OCI-LY3 (cell line): Measurements from ENCODE around the gene EMID1.

Experiments used
- H2AFZ ChIP-seq: fragments of 200-600, 300-600 bp; shearing (Covaris generic); 2 replicates; pipeline ENCODE4 v1.6.0; 2014; ENCODE audit warnings: antibody characterized with exemption, low read depth, low read length
- H3K27ac ChIP-seq: fragments of 200-600, 300-600 bp; sonication (generic); 2 replicates; pipeline ENCODE4 v1.5.1; 2014; ENCODE audit warnings: mild to moderate bottlenecking, low read length, moderate library complexity, mixed read lengths
- H3K27me3 ChIP-seq: fragments of 200-600, 300-600 bp; sonication (generic); 2 replicates; pipeline ENCODE4 v1.6.1; 2014; ENCODE audit warnings: low read depth, low read length, mixed read lengths
- H3K36me3 ChIP-seq: fragments of 200-600, 300-600 bp; sonication (generic); replicated peaks from 2 replicates; pipeline ENCODE3; 2014; ENCODE audit warnings: low read depth, low read length, mixed read lengths
- H3K4me1 ChIP-seq: fragments of 300-600, 200-600 bp; sonication (generic); 2 replicates; pipeline ENCODE4 v1.6.1; 2014; ENCODE audit warnings: low read length, mixed read lengths
- H3K4me2 ChIP-seq: fragments of 200-600, 300-600 bp; sonication (generic); 2 replicates; pipeline ENCODE4 v1.6.1; 2014; ENCODE audit warnings: low read length, mixed read lengths
- H3K4me3 ChIP-seq: fragments of 300-600, 200-600 bp; sonication (generic); 2 replicates; pipeline ENCODE4 v1.5.1; 2014; ENCODE audit warnings: antibody characterized with exemption, mild to moderate bottlenecking, low read length, moderate library complexity
- H3K79me2 ChIP-seq: fragments of 300-600, 200-600 bp; shearing (Covaris generic); 2 replicates; pipeline ENCODE4 v1.6.1; 2014; ENCODE audit warnings: mild to moderate bottlenecking, low read length, mixed read lengths
- H3K9ac ChIP-seq: fragments of 300-600, 200-600 bp; shearing (Covaris generic); 2 replicates; pipeline ENCODE4 v1.6.0; 2014; ENCODE audit warnings: mild to moderate bottlenecking, low read length, moderate library complexity
- H3K9me3 ChIP-seq: fragments of 200-600, 300-600 bp; shearing (Covaris generic); 2 replicates; pipeline ENCODE4 v1.6.1; 2014; ENCODE audit warnings: low read length, mixed read lengths; ENCODE audit not compliant: insufficient read depth
- H4K20me1 ChIP-seq: fragments of 200-600, 300-600 bp; sonication (generic); 2 replicates; pipeline ENCODE4 v1.6.1; 2016; ENCODE audit warnings: low read length, mixed read lengths; ENCODE audit not compliant: insufficient read depth
- CTCF ChIP-seq: fragments of 200-600, 300-600 bp; sonication (generic); IDR thresholded peaks from 2 replicates; pipeline ENCODE4 v1.5.1; 2014; ENCODE audit warnings: antibody characterized with exemption, low read length, low read depth
- EZH2phosphoT487 ChIP-seq: fragments of 200-600 bp; shearing (Covaris generic); IDR thresholded peaks from 2 replicates; pipeline ENCODE4 v1.6.1; 2018; ENCODE audit warnings: antibody characterized with exemption, mixed run types, low read depth

Gene EMID1

GRCh38 chr22:29190051-29190450 lies 15.6 kb upstream of the EMID1 start:
- Histone ChIP-seq H3K4me1 (no peaks in the 10 kb centered on the region), H3K9me3 (no peaks in the 10 kb centered on the region), H2AFZ (no peak overlapping the region), H3K4me3 (no peak overlapping the region), H3K79me2 (no peaks in the 10 kb centered on the region), H4K20me1 (no peaks in the 10 kb centered on the region), H3K4me2 (no peak overlapping the region), H3K27ac (no peak overlapping the region), H3K9ac (no peak overlapping the region), H3K36me3 (no peaks in the 10 kb centered on the region), H3K27me3 (peaks cover 20% of the 10 kb centered on the region)
- no peak for TF ChIP-seq CTCF
- TF ChIP-seq EZH2phosphoT487 = no peak

- Histone ChIP-seq H3K4me2 (no peak overlapping the region), H3K9ac (no peak overlapping the region), H3K27ac (no peak overlapping the region), H3K4me1 (no peaks in the 10 kb centered on the region), H4K20me1 (no peaks in the 10 kb centered on the region), H3K79me2 (no peaks in the 10 kb centered on the region), H3K9me3 (no peaks in the 10 kb centered on the region), H3K4me3 (no peak overlapping the region), H3K27me3 (peaks cover 21% of the 10 kb centered on the region), H2AFZ (no peak overlapping the region), H3K36me3 (no peaks in the 10 kb centered on the region)
- no peak for TF ChIP-seq EZH2phosphoT487
- no peak for TF ChIP-seq CTCF
These were observed 14.8 kb upstream of the EMID1 start for GRCh38 chr22:29190918-29191317.

- Histone ChIP-seq H3K27me3 (peaks cover 28% of the 10 kb centered on the region), H4K20me1 (no peaks in the 10 kb centered on the region), H3K9me3 (no peaks in the 10 kb centered on the region), H3K36me3 (no peaks in the 10 kb centered on the region), H3K4me2 (no peak overlapping the region), H3K4me1 (no peaks in the 10 kb centered on the region), H3K27ac (no peak overlapping the region), H2AFZ (no peak overlapping the region), H3K9ac (no peak overlapping the region), H3K79me2 (no peaks in the 10 kb centered on the region), H3K4me3 (no peak overlapping the region)
- no peak for TF ChIP-seq CTCF
- no peak for TF ChIP-seq EZH2phosphoT487
These were observed 12.7 kb upstream of the EMID1 start for GRCh38 chr22:29193021-29193420.

GRCh38 chr22:29194184-29194583 lies 11.5 kb upstream of the EMID1 start:
- Histone ChIP-seq H3K4me3 (no peak overlapping the region), H3K79me2 (no peaks in the 10 kb centered on the region), H3K27me3 (peaks cover 24% of the 10 kb centered on the region), H2AFZ (no peak overlapping the region), H3K9me3 (no peaks in the 10 kb centered on the region), H3K9ac (no peak overlapping the region), H3K4me2 (no peak overlapping the region), H3K27ac (no peak overlapping the region), H3K36me3 (no peaks in the 10 kb centered on the region), H4K20me1 (no peaks in the 10 kb centered on the region), H3K4me1 (no peaks in the 10 kb centered on the region)
- TF ChIP-seq EZH2phosphoT487 (no peak), CTCF (no peak)
